ENCODE measurements around the gene GABRB1. TPM values are rescaled to one million over a fixed set of nuclear protein-coding genes. Genes with fewer than 3 reads are reported as not detected.

Gene GABRB1
- total and polyA plus RNA-seq, 2 experiments from 2014 or later, result 0.26 to 0.97 TPM

GRCh38 chr4:47315346-47315745, 284.0 kb downstream of the GABRB1 start:
- H3K4me3 Mint-ChIP-seq, result no peak overlapping the region

More at GRCh38 chr4:47315346-47315745, 284.0 kb downstream of the GABRB1 start:
- H3K27ac Mint-ChIP-seq, result no peak overlapping the region
- no peaks in the 10 kb centered on the region for H4K20me1 ChIP-seq (replicated peaks; ENCODE audit: insufficient read depth)
- no peak overlapping the region for H2AFZ ChIP-seq
- no peaks in the 10 kb centered on the region for H3K36me3 ChIP-seq (ENCODE audit: insufficient read depth)
- no peaks in the 10 kb centered on the region for H3K9me3 Mint-ChIP-seq
- H3K4me2 ChIP-seq, result no peak overlapping the region
- no peaks in the 10 kb centered on the region for H3K9me2 ChIP-seq (ENCODE audit: insufficient read depth)
- H3K27me3 ChIP-seq (ENCODE audit: insufficient read depth), result no peaks in the 10 kb centered on the region
- no peaks in the 10 kb centered on the region for H3K4me1 ChIP-seq (ENCODE audit: insufficient read depth)
- H3K27me3 Mint-ChIP-seq (ENCODE audit: insufficient read depth, low read depth, poor library complexity), result no peaks in the 10 kb centered on the region
- TF ChIP-seq CREB1 (CRISPR knock-in tag; IDR thresholded peaks at IDR 0.05; ENCODE audit: low read depth), result no peak
- no peak for TF ChIP-seq POLR2AphosphoS5 (IDR thresholded peaks at IDR 0.05; ENCODE audit: low read depth)
- TF ChIP-seq ZNF462 (CRISPR knock-in tag; IDR thresholded peaks at IDR 0.05), result no peak
- TF ChIP-seq ETS1 (IDR thresholded peaks at IDR 0.05), result no peak
- H3F3A ChIP-seq (replicated peaks; ENCODE audit: low read depth), result no peaks in the 10 kb centered on the region
- no peaks in the 10 kb centered on the region for H3K79me2 ChIP-seq (replicated peaks; ENCODE audit: insufficient read depth)
- ATAC-seq (no peak), DNase-seq (ENCODE audit: low spot score) (no peak)
- no peak overlapping the region for H3K4me3 ChIP-seq
- no peaks in the 10 kb centered on the region for H3K36me3 Mint-ChIP-seq (ENCODE audit: low read depth)
- no peaks in the 10 kb centered on the region for H3K4me1 Mint-ChIP-seq
- no peak overlapping the region for H3K27ac ChIP-seq (ENCODE audit: low read depth)

Data from GM23338 (cell line).